PC-3 (cell line): Measurements from ENCODE around the gene SULT1C3. TPM values are rescaled to one million over a fixed set of nuclear protein-coding genes. Genes with fewer than 3 reads are reported as not detected.

ENCODE experiments used
- ATAC-seq: fragments of 200-7000 bp; cut with Tn5 transposase; 2 replicates; pipeline ENCODE4 v1.9.1; 2020; ENCODE audit warnings: mild to moderate bottlenecking, moderate library complexity
- Bru-seq: library from RNA; stranded (reverse); fragments of 400-500 nt; gene quantifications from one replicate; lab custom pipeline; 2021; lab: Mats Ljungman, UMichigan
- BruChase-seq, 2 experiments: library from RNA; stranded (reverse); fragments of 400-500 nt; gene quantifications; one replicate each; lab custom pipeline; 2021; lab: Mats Ljungman, UMichigan
- BruUV-seq: library from RNA; stranded (reverse); fragments of 400-500 nt; replicated peaks from 2 replicates; lab custom pipeline; 2021; lab: Mats Ljungman, UMichigan
- CTCF ChIA-PET: fragments of 300-600 bp; sonication (Branson Sonifier 250); formaldehyde crosslinking; loops from one replicate; lab custom pipeline; 2022; ENCODE audit warnings: antibody characterized with exemption; lab: Charles Lee
- POLR2A ChIA-PET: fragments of 300-600 bp; sonication (Branson Sonifier 250); formaldehyde crosslinking; loops from one replicate; lab custom pipeline; 2022; ENCODE audit warnings: antibody characterized with exemption; ENCODE audit not compliant: unreplicated experiment; lab: Charles Lee
- DNase-seq: peaks from one replicate; pipeline ENCODE4 v3.0.0-alpha.2; 2015
- H2AFZ ChIP-seq: fragments of 300-600 bp; sonication (generic); 2 replicates; pipeline ENCODE4 v1.6.0; 2016; ENCODE audit warnings: antibody characterized with exemption, low read length
- H3F3A ChIP-seq: fragments of 300-600 bp; sonication (generic); one replicate; pipeline ENCODE4 v1.6.0; 2017; ENCODE audit warnings: antibody characterized with exemption, low read length, control low read depth, mild to moderate bottlenecking; ENCODE audit not compliant: unreplicated experiment
- H3K27ac ChIP-seq: fragments of 300-600 bp; sonication (generic); 2 replicates; pipeline ENCODE4 v1.5.1; 2016; ENCODE audit warnings: mild to moderate bottlenecking, low read length
- H3K27me3 ChIP-seq: fragments of 300-600 bp; sonication (generic); 2 replicates; pipeline ENCODE4 v1.6.1; 2016; ENCODE audit warnings: low read length, mixed read lengths
- H3K36me3 ChIP-seq: fragments of 300-600 bp; sonication (generic); 2 replicates; pipeline ENCODE4 v1.6.1; 2016; ENCODE audit warnings: low read depth, mixed run types, low read length, mixed read lengths
- H3K4me1 ChIP-seq: fragments of 300-600 bp; sonication (generic); 2 replicates; pipeline ENCODE4 v1.5.1; 2016; ENCODE audit warnings: low read length; ENCODE audit not compliant: insufficient read depth
- H3K4me2 ChIP-seq: fragments of 300-600 bp; sonication (generic); 2 replicates; pipeline ENCODE4 v1.6.0; 2016; ENCODE audit warnings: low read length
- H3K4me3 ChIP-seq: fragments of 300-600 bp; sonication (generic); 2 replicates; pipeline ENCODE4 v1.5.1; 2016; ENCODE audit warnings: mild to moderate bottlenecking, low read length, mixed read lengths
- H3K79me2 ChIP-seq: fragments of 300-600 bp; sonication (generic); 2 replicates; pipeline ENCODE4 v1.6.1; 2017; ENCODE audit warnings: low read length, mixed read lengths
- H3K9ac ChIP-seq: fragments of 300-600 bp; sonication (generic); 2 replicates; pipeline ENCODE4 v1.6.0; 2016; ENCODE audit warnings: mild to moderate bottlenecking, low read length
- H3K9me2 ChIP-seq: fragments of 300-600 bp; sonication (generic); replicated peaks from 2 replicates; pipeline ENCODE4 v1.6.1; 2016; ENCODE audit warnings: mixed run types, low read length, mixed read lengths
- H3K9me3 ChIP-seq: fragments of 300-600 bp; sonication (generic); 2 replicates; pipeline ENCODE4 v1.6.1; 2016; ENCODE audit warnings: low read length, mixed read lengths
- H4K20me1 ChIP-seq: fragments of 300-600 bp; sonication (generic); 2 replicates; pipeline ENCODE4 v1.6.1; 2016; ENCODE audit warnings: low read length, mixed read lengths
- CTCF ChIP-seq: fragments of 300-600 bp; sonication (generic); conservative IDR thresholded peaks from 2 replicates; pipeline ENCODE4 v1.5.1; 2017; ENCODE audit warnings: antibody characterized with exemption, low read depth, mild to moderate bottlenecking, low read length
- EZH2 ChIP-seq: fragments of 300-600 bp; sonication (generic); IDR thresholded peaks from one replicate; pipeline ENCODE4 v1.6.1; 2017; ENCODE audit warnings: antibody characterized with exemption, mild to moderate bottlenecking, low read length; ENCODE audit not compliant: unreplicated experiment
- EZH2phosphoT487 ChIP-seq: fragments of 300-600 bp; sonication (generic); IDR thresholded peaks from 2 replicates; pipeline ENCODE4 v1.6.1; 2018; ENCODE audit warnings: mild to moderate bottlenecking, antibody characterized with exemption, low read length, borderline replicate concordance
- intact Hi-C: fragments of 100-400 bp; cut with micrococcal nuclease; formaldehyde crosslinking; loops from 2 replicates; pipeline ENCODE4 v1.9.0; 2023
- long read RNA-seq: library from polyadenylated mRNA; unstranded; transcript quantifications from one replicate; pipeline ENCODE4 v2.0.0, GENCODE V29; 2021; ENCODE audit not compliant: unreplicated experiment
- total RNA-seq: library from RNA; depleted of rRNA; stranded (reverse); fragments of >200 nt; gene quantifications from 2 replicates; pipeline ENCODE4 v1.2.3, GENCODE V29; 2014; rRNA removed

Gene SULT1C3
- total RNA-seq: not detected in 2 replicates
- Bru-seq, nascent RNA: not detected
- not detected for BruChase-seq, experiment 1, labeled RNA remaining after a 6-hour chase
- BruChase-seq, experiment 2, labeled RNA remaining after a 2-hour chase: not detected
- long read RNA-seq: 0 reads

- CTCF ChIA-PET: no interaction called here
- H3F3A ChIP-seq: no peaks in the 10 kb centered on the region
- no peak within 1 kb of the TSS for H3K9ac ChIP-seq
Measured at GRCh38 chr2:108239786-108240185, at the start of gene SULT1C3. Gene SULT1C3 (plus strand): TSS chr2:108239968. CDS start chr2:108247195, 7,227 bp downstream.

GRCh38 chr2:108193251-108193650 lies 46.5 kb upstream of the SULT1C3 start:
- DNase-seq (peak; percentile 88), ATAC-seq (peak; percentile 87)
- Histone ChIP-seq H3K9ac (no peak overlapping the region), H3K4me3 (peak overlapping the region; percentile 38; the same call in 1 of the 2 replicates), H3K27me3 (no peaks in the 10 kb centered on the region), H4K20me1 (no peaks in the 10 kb centered on the region), H3K9me3 (no peaks in the 10 kb centered on the region), H3K4me2 (peak overlapping the region; percentile 69), H2AFZ (no peak overlapping the region), H3K79me2 (no peaks in the 10 kb centered on the region), H3K4me1 (peaks cover 33% of the 10 kb centered on the region), H3K36me3 (no peaks in the 10 kb centered on the region), H3K9me2 (no peaks in the 10 kb centered on the region), H3K27ac (peak overlapping the region; percentile 48), H3F3A (no peaks in the 10 kb centered on the region)
- ChIA-PET POLR2A (no interaction called here), CTCF (no interaction called here)
- no peak for TF ChIP-seq EZH2
- no peak for TF ChIP-seq EZH2phosphoT487
- no peak for TF ChIP-seq CTCF
- intact Hi-C loops: no loop called here
- no TSS peak for BruUV-seq

More at GRCh38 chr2:108239786-108240185, at the start of gene SULT1C3:
- Histone ChIP-seq H3K9me3 (peaks cover 3% of the 10 kb centered on the region; the same call in 1 of the 2 replicates), H2AFZ (no peak within 1 kb of the TSS), H3K4me1 (peaks cover 10% of the 10 kb centered on the region; the same call in 1 of the 2 replicates), H4K20me1 (no peaks in the 10 kb centered on the region), H3K36me3 (no peaks in the 10 kb centered on the region), H3K9me2 (no peaks in the 10 kb centered on the region), H3K27me3 (no peaks in the 10 kb centered on the region), H3K79me2 (no peaks in the 10 kb centered on the region), H3K4me3 (no peak within 1 kb of the TSS), H3K27ac (no peak within 1 kb of the TSS), H3K4me2 (no peak within 1 kb of the TSS)
- DNase-seq (no peak), ATAC-seq (peak; percentile 41)
- no TSS peak for BruUV-seq
- intact Hi-C loops: no loop called here
- TF ChIP-seq EZH2 (no peak), CTCF (no peak), EZH2phosphoT487 (no peak)
- POLR2A ChIA-PET: no interaction called here

- no peaks in the 10 kb centered on the region for H3K36me3 ChIP-seq
- H3K79me2 ChIP-seq: no peaks in the 10 kb centered on the region
- peaks cover 25% of the 10 kb centered on the region for H3K4me1 ChIP-seq
- DNase-seq (peak; percentile 61), ATAC-seq (0 out of 2 replicates have a peak, but pooled peaks have one; percentile 8)
- no peaks in the 10 kb centered on the region for H4K20me1 ChIP-seq
- TF ChIP-seq EZH2phosphoT487 (no peak), CTCF (peak; percentile 76), EZH2 (no peak)
- H3K27me3 ChIP-seq: no peaks in the 10 kb centered on the region
- peak overlapping the region; percentile 12; the same call in 1 of the 2 replicates for H2AFZ ChIP-seq
- no peak overlapping the region for H3K27ac ChIP-seq
- H3F3A ChIP-seq: no peaks in the 10 kb centered on the region
- no peak overlapping the region for H3K4me3 ChIP-seq
- POLR2A ChIA-PET: interaction anchor here (0.7 kb wide), 1 partner anchor 376 kb away, joined by 3 read pairs; no protein-coding TSS in a partner anchor
- H3K9ac ChIP-seq: no peak overlapping the region
- H3K4me2 ChIP-seq: peak overlapping the region; percentile 69; the same call in 1 of the 2 replicates
- no peaks in the 10 kb centered on the region for H3K9me2 ChIP-seq
- H3K9me3 ChIP-seq: no peaks in the 10 kb centered on the region
- no TSS peak for BruUV-seq
- CTCF ChIA-PET: interaction anchor here (0.8 kb wide), 1 partner anchor 10 kb away, joined by 4 read pairs; no protein-coding TSS in a partner anchor
- intact Hi-C loops: no loop called here
Measured at GRCh38 chr2:108194409-108195132, 45.2 kb upstream of the SULT1C3 start.
